GM12878 (cell line): ENCODE data around the gene CSAD. TPM values are rescaled to one million over a fixed set of nuclear protein-coding genes. Genes with fewer than 3 reads are reported as not detected.

Source experiments
- EGR1 ChIP-seq, 2 experiments: IDR thresholded peaks; 1 replicate in 1 of 2; 2 replicates in 1 of 2; pipeline ENCODE4 v1.6.1; 2011 to 2012; ENCODE audit warnings: low read depth in 2 of 2, low read length in 2 of 2, borderline replicate concordance in 1 of 2, mild to moderate bottlenecking in 1 of 2, moderate library complexity in 1 of 2
- IKZF2 ChIP-seq, 2 experiments: fragments of 450-650 bp; IDR thresholded peaks; 2 replicates each; pipeline ENCODE4 v1.6.1; 2017; ENCODE audit warnings: mild to moderate bottlenecking in 2 of 2, moderate library complexity in 2 of 2
- IRF4 ChIP-seq: IDR thresholded peaks from 2 replicates; pipeline ENCODE4 v1.6.1; 2011; ENCODE audit warnings: low read depth, low read length
- LARP7 ChIP-seq: fragments of 450-650 bp; IDR thresholded peaks from 2 replicates; pipeline ENCODE4 v1.6.1; 2017; ENCODE audit warnings: mild to moderate bottlenecking
- MEF2A ChIP-seq: IDR thresholded peaks from 2 replicates; pipeline ENCODE4 v1.6.1; 2011; ENCODE audit warnings: low read depth, mild to moderate bottlenecking, low read length, moderate library complexity; ENCODE audit not compliant: insufficient read depth
- MLLT1 ChIP-seq: fragments of 450-650 bp; IDR thresholded peaks from 2 replicates; pipeline ENCODE4 v1.6.1; 2016; ENCODE audit warnings: mild to moderate bottlenecking
- MTA3 ChIP-seq: IDR thresholded peaks from 2 replicates; pipeline ENCODE4 v1.6.1; 2012; ENCODE audit warnings: low read length, inconsistent platforms, borderline replicate concordance
- SMAD1 ChIP-seq: fragments of 450-650 bp; IDR thresholded peaks from 2 replicates; pipeline ENCODE4 v1.6.1; 2018; ENCODE audit warnings: mild to moderate bottlenecking, low read depth; ENCODE audit not compliant: partially characterized antibody
- SMAD5 ChIP-seq: IDR thresholded peaks from 2 replicates; pipeline ENCODE4 v1.6.1; 2016; ENCODE audit warnings: antibody characterized with exemption, low read depth
- SMARCA5 ChIP-seq: fragments of 450-650 bp; IDR thresholded peaks from 2 replicates; pipeline ENCODE4 v1.6.1; 2017; ENCODE audit warnings: mild to moderate bottlenecking
- TCF7 ChIP-seq: IDR thresholded peaks from 2 replicates; pipeline ENCODE4 v1.6.1; 2014; ENCODE audit warnings: antibody characterized with exemption, borderline replicate concordance
- USF2 ChIP-seq: IDR thresholded peaks from 2 replicates; pipeline ENCODE4 v1.6.1; 2011; ENCODE audit warnings: low read depth, low read length, improper control_type of control experiment, borderline replicate concordance
- YBX1 ChIP-seq: fragments of 450-650 bp; IDR thresholded peaks from 2 replicates; pipeline ENCODE4 v1.6.1; 2016; ENCODE audit warnings: antibody characterized with exemption
- ZNF217 ChIP-seq: fragments of 450-650 bp; IDR thresholded peaks from 2 replicates; pipeline ENCODE4 v1.6.1; 2017; ENCODE audit warnings: antibody characterized with exemption, mild to moderate bottlenecking
- ZSCAN29 ChIP-seq: fragments of 450-650 bp; IDR thresholded peaks from 2 replicates; pipeline ENCODE4 v1.6.1; 2017; ENCODE audit warnings: mild to moderate bottlenecking, moderate library complexity
- polyA plus RNA-seq, 11 experiments: library from polyadenylated mRNA; depleted of rRNA in 4 of 11; unstranded in 6 of 11; stranded (reverse) in 5 of 11; fragments of >200 nt; fragmentation: Nextera tagmentation in 4 of 11; fragmentation: Illumina TruSeq in 1 of 11; extraction: Ambion mirVana in 4 of 11; extraction: Trizol in 1 of 11; gene quantifications; 1 replicate in 1 of 11; 2 replicates in 10 of 11; pipeline versions ENCODE4 v1.2.1 to v1.2.3, GENCODE V29; 2011 to 2016; ENCODE audit warnings: inconsistent platforms in 2 of 11, missing spikeins in 2 of 11, low read depth in 1 of 11
- total RNA-seq, 4 experiments: library from RNA; depleted of rRNA in 3 of 4; stranded (reverse); fragments of >200 nt in 3 of 4; fragmentation: Illumina TruSeq in 1 of 4; extraction: Trizol in 1 of 4; gene quantifications; 2 replicates each; pipeline versions ENCODE4 v1.2.1 to v1.2.3, GENCODE V29; 2013 to 2021
- TF ChIP-seq, protein P1 (sequence below): fragments of 450-650 bp; IDR thresholded peaks from 2 replicates; pipeline ENCODE4 v1.6.1; 2017; ENCODE audit warnings: mild to moderate bottlenecking
- TF ChIP-seq, protein P2 (sequence below): fragments of 450-650 bp; IDR thresholded peaks from 2 replicates; pipeline ENCODE4 v1.6.1; 2018; ENCODE audit warnings: borderline replicate concordance, mild to moderate bottlenecking; ENCODE audit not compliant: partially characterized antibody
- TF ChIP-seq, protein P3 (sequence below): fragments of 450-650 bp; IDR thresholded peaks from 2 replicates; pipeline ENCODE4 v1.6.1; 2016; ENCODE audit warnings: mild to moderate bottlenecking, moderate library complexity, borderline replicate concordance

Gene CSAD
- total and polyA plus RNA-seq, 10 of the 15 experiments (the other 5 are each of a cell fraction or from before 2014, with no cell fraction given) = 1.1 to 20.4 (median 6.2) TPM

DNA sequence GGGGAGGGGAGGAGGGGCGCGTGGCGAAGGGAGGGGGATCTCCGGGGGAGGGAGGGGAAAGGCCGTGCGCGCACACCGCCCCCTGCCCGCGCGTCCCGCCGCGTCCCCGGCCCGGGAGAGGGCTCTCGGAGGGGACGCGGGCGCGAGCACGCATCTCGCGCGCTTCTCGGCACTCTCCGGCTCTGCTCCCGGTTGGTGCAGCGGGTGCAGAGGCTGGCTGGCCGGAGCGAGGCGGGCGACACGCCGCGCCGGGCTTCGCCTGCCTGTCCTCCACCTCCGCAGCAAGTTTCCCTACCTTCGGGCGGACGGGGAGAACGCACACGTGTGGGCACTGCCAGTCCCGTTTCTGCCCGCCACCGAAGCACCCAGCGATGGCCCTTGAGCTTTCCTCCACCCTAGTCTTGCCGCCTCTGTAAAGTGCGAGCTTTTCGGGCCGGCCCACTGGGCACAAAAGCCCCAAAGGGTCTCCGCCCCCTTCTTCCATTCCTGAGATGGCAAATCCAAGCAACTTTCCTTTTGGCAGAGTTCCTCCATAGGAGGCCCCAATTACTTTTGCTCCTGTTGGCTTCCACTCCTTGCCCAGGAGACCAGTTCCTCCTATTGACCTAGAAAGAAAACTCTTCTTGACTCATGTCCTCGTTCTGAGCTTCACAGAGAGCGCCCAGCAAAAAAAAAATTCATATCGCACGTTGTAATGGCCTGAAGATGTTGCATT lies 363 bp upstream of the CSAD start (continued):
- TF ChIP-seq, protein P1, sequence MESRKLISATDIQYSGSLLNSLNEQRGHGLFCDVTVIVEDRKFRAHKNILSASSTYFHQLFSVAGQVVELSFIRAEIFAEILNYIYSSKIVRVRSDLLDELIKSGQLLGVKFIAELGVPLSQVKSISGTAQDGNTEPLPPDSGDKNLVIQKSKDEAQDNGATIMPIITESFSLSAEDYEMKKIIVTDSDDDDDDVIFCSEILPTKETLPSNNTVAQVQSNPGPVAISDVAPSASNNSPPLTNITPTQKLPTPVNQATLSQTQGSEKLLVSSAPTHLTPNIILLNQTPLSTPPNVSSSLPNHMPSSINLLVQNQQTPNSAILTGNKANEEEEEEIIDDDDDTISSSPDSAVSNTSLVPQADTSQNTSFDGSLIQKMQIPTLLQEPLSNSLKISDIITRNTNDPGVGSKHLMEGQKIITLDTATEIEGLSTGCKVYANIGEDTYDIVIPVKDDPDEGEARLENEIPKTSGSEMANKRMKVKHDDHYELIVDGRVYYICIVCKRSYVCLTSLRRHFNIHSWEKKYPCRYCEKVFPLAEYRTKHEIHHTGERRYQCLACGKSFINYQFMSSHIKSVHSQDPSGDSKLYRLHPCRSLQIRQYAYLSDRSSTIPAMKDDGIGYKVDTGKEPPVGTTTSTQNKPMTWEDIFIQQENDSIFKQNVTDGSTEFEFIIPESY = no peak
- TF ChIP-seq LARP7 (peak; percentile 69), MTA3 (no peak), ZSCAN29 (no peak), IRF4 (no peak), USF2 (no peak), SMAD5 (0 out of 2 replicates have a peak, but pooled peaks have one; percentile 29), TCF7 (no peak), MLLT1 (no peak), ZNF217 (no peak), SMAD1 (no peak), SMARCA5 (no peak), YBX1 (no peak), IKZF2 (IDR thresholded peaks at IDR 0.05) (no peak; a peak in 1 of 4 replicates), MEF2A (no peak), EGR1 (IDR thresholded peaks at IDR 0.05; ENCODE audit: borderline replicate concordance in 1 of 2, low read depth in 2 of 2, low read length in 2 of 2) (peak in 1 of 2 experiments; percentile 16; a peak in 1 of 3 replicates)
- TF ChIP-seq, protein P2, sequence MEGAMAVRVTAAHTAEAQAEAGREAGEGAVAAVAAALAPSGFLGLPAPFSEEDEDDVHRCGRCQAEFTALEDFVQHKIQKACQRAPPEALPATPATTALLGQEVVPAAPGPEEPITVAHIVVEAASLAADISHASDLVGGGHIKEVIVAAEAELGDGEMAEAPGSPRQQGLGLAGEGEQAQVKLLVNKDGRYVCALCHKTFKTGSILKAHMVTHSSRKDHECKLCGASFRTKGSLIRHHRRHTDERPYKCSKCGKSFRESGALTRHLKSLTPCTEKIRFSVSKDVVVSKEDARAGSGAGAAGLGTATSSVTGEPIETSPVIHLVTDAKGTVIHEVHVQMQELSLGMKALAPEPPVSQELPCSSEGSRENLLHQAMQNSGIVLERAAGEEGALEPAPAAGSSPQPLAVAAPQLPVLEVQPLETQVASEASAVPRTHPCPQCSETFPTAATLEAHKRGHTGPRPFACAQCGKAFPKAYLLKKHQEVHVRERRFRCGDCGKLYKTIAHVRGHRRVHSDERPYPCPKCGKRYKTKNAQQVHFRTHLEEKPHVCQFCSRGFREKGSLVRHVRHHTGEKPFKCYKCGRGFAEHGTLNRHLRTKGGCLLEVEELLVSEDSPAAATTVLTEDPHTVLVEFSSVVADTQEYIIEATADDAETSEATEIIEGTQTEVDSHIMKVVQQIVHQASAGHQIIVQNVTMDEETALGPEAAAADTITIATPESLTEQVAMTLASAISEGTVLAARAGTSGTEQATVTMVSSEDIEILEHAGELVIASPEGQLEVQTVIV = no peak
- TF ChIP-seq, protein P3, sequence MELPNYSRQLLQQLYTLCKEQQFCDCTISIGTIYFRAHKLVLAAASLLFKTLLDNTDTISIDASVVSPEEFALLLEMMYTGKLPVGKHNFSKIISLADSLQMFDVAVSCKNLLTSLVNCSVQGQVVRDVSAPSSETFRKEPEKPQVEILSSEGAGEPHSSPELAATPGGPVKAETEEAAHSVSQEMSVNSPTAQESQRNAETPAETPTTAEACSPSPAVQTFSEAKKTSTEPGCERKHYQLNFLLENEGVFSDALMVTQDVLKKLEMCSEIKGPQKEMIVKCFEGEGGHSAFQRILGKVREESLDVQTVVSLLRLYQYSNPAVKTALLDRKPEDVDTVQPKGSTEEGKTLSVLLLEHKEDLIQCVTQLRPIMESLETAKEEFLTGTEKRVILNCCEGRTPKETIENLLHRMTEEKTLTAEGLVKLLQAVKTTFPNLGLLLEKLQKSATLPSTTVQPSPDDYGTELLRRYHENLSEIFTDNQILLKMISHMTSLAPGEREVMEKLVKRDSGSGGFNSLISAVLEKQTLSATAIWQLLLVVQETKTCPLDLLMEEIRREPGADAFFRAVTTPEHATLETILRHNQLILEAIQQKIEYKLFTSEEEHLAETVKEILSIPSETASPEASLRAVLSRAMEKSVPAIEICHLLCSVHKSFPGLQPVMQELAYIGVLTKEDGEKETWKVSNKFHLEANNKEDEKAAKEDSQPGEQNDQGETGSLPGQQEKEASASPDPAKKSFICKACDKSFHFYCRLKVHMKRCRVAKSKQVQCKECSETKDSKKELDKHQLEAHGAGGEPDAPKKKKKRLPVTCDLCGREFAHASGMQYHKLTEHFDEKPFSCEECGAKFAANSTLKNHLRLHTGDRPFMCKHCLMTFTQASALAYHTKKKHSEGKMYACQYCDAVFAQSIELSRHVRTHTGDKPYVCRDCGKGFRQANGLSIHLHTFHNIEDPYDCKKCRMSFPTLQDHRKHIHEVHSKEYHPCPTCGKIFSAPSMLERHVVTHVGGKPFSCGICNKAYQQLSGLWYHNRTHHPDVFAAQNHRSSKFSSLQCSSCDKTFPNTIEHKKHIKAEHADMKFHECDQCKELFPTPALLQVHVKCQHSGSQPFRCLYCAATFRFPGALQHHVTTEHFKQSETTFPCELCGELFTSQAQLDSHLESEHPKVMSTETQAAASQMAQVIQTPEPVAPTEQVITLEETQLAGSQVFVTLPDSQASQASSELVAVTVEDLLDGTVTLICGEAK = no peak
